Right atrium auricular region (tissue), 2 donors: ENCODE data around the gene MYO1F. TPM values are rescaled to one million over a fixed set of nuclear protein-coding genes. Genes with fewer than 3 reads are reported as not detected.

Experiments
- DNase-seq: peaks from one replicate; pipeline ENCODE4 v3.0.0-alpha.2; 2019; ENCODE audit warnings: low spot score
- H3K27ac ChIP-seq, 2 donors: fragments of 200-600 bp; sonication (generic); 1 replicate in 1 of 2; 2 replicates in 1 of 2; pipeline ENCODE4 v1.5.1; 2016 to 2019
- H3K27me3 ChIP-seq, 2 donors: fragments of 200-600 bp; sonication (generic); one replicate each; pipeline versions ENCODE4 v1.5.1 to v1.6.0; 2017 to 2019
- H3K36me3 ChIP-seq: fragments of 200-600 bp; sonication (generic); one replicate; pipeline ENCODE4 v1.5.1; 2016
- H3K4me1 ChIP-seq, 2 donors: fragments of 200-600 bp; sonication (generic); one replicate each; pipeline versions ENCODE4 v1.5.1 to v1.6.0; 2017 to 2019
- H3K4me3 ChIP-seq, 2 donors: fragments of 200-600 bp; sonication (generic); 1 replicate in 1 of 2; 2 replicates in 1 of 2; pipeline ENCODE4 v1.5.1; 2017 to 2019; ENCODE audit warnings: mild to moderate bottlenecking in 1 of 2, moderate library complexity in 1 of 2
- H3K9me3 ChIP-seq, 2 donors: fragments of 200-600 bp; sonication (generic); one replicate each; pipeline ENCODE4 v1.5.1; 2019
- CTCF ChIP-seq, 2 donors: fragments of 200-600 bp; sonication (generic); IDR thresholded peaks; one replicate each; pipeline ENCODE4 v1.5.1; 2019; ENCODE audit warnings: antibody characterized with exemption in 2 of 2
- total RNA-seq, 2 donors: library from RNA; depleted of rRNA; stranded (reverse); fragments of >200 nt; gene quantifications; one replicate each; pipeline ENCODE4 v1.1.0, GENCODE V29; 2016

The MYO1F gene
- total RNA-seq, 2 donors from 2014 or later = 4.4 to 10.8 TPM

- Histone ChIP-seq H3K36me3 (peaks cover 11% of the 10 kb centered on the region), H3K9me3 (no peaks in the 10 kb centered on the region), H3K4me1 (peaks cover 0 to 8% of the 10 kb centered on the region in 2 donors), H3K27me3 (no peaks in the 10 kb centered on the region), H3K27ac (no peak overlapping the region), H3K4me3 (no peak overlapping the region)
- no peak for DNase-seq
- TF ChIP-seq CTCF (IDR thresholded peaks at IDR 0.05) = no peak
Observed at GRCh38 chr19:8584965-8585893, 8.0 kb upstream of the MYO1F start.

GRCh38 chr19:8580710-8581281, 3.6 kb upstream of the MYO1F start:
- DNase-seq = peak; percentile 78
- Histone ChIP-seq H3K4me1 (peaks cover 0 to 15% of the 10 kb centered on the region in 2 donors), H3K4me3 (no peak overlapping the region), H3K9me3 (no peaks in the 10 kb centered on the region), H3K36me3 (peaks cover 7% of the 10 kb centered on the region), H3K27me3 (no peaks in the 10 kb centered on the region), H3K27ac (no peak overlapping the region)
- TF ChIP-seq CTCF (IDR thresholded peaks at IDR 0.05) = peak; percentile 98 to 99

GRCh38 chr19:8578642-8579265, 1.5 kb upstream of the MYO1F start:
- Histone ChIP-seq H3K27me3 (no peaks in the 10 kb centered on the region), H3K4me1 (peaks cover 0 to 15% of the 10 kb centered on the region in 2 donors), H3K36me3 (no peaks in the 10 kb centered on the region), H3K27ac (no peak overlapping the region), H3K4me3 (no peak overlapping the region), H3K9me3 (no peaks in the 10 kb centered on the region)
- TF ChIP-seq CTCF (IDR thresholded peaks at IDR 0.05) = peak; percentile 92 to 94
- DNase-seq = peak; percentile 87

- no peak for TF ChIP-seq CTCF (IDR thresholded peaks at IDR 0.05)
- Histone ChIP-seq H3K9me3 (no peaks in the 10 kb centered on the region), H3K27ac (no peak overlapping the region), H3K36me3 (no peaks in the 10 kb centered on the region), H3K4me1 (peaks cover 0 to 15% of the 10 kb centered on the region in 2 donors), H3K27me3 (no peaks in the 10 kb centered on the region), H3K4me3 (no peak overlapping the region)
- DNase-seq = no peak
Observed at GRCh38 chr19:8577741-8578140, 499 bp upstream of the MYO1F start.

- H3K4me3 ChIP-seq = peak overlapping the region; percentile 23 to 39
- H3K27me3 ChIP-seq = no peaks in the 10 kb centered on the region
- peaks cover 0 to 15% of the 10 kb centered on the region in 2 donors for H3K4me1 ChIP-seq
- peak overlapping the region in 1 of 2 donors; percentile 29 for H3K27ac ChIP-seq
- H3K36me3 ChIP-seq = no peaks in the 10 kb centered on the region
- TF ChIP-seq CTCF (IDR thresholded peaks at IDR 0.05) = no peak
- H3K9me3 ChIP-seq = no peaks in the 10 kb centered on the region
- no peak for DNase-seq
Observed at GRCh38 chr19:8576273-8576993, 809 bp downstream of the MYO1F start.
